DND-41 (cell line): ENCODE data around the gene ATAD3C.

ENCODE experiments used
- ATAC-seq: fragments of 200-7000 bp; cut with Tn5 transposase; 3 replicates; pipeline ENCODE4 v1.9.1; 2021; ENCODE audit warnings: low read depth; ENCODE audit not compliant: insufficient read depth
- DNase-seq: peaks from one replicate; pipeline ENCODE4 v3.0.0-alpha.2; 2020
- H2AFZ ChIP-seq: 2 replicates; pipeline ENCODE4 v1.6.0; 2012; ENCODE audit warnings: low read depth, low read length
- H3K27ac ChIP-seq: 2 replicates; pipeline ENCODE4 v1.5.1; 2012; ENCODE audit warnings: low read length, inconsistent platforms
- H3K27me3 ChIP-seq: fragments of 200-600 bp; sonication (generic); 2 replicates; pipeline ENCODE4 v1.6.0; 2012; ENCODE audit warnings: low read length, mild to moderate bottlenecking, inconsistent platforms; ENCODE audit not compliant: insufficient read depth, poor library complexity
- H3K36me3 ChIP-seq: 2 replicates; pipeline ENCODE4 v1.5.1; 2012; ENCODE audit warnings: low read length, inconsistent platforms; ENCODE audit not compliant: insufficient read depth
- H3K4me1 ChIP-seq: 2 replicates; pipeline ENCODE4 v1.5.1; 2012; ENCODE audit warnings: mild to moderate bottlenecking, low read length; ENCODE audit not compliant: insufficient read depth
- H3K4me2 ChIP-seq: 2 replicates; pipeline ENCODE4 v1.6.0; 2012; ENCODE audit warnings: mild to moderate bottlenecking, moderate library complexity, low read length, inconsistent platforms; ENCODE audit not compliant: insufficient read depth
- H3K4me3 ChIP-seq, 2 experiments: fragments of 200-600 bp in 1 of 2; shearing (Covaris generic) in 1 of 2; 2 replicates each; pipeline ENCODE4 v1.5.1; 2012 to 2016; ENCODE audit warnings: inconsistent platforms in 2 of 2, low read length in 2 of 2, mild to moderate bottlenecking in 2 of 2, low read depth in 1 of 2, moderate library complexity in 1 of 2
- H3K79me2 ChIP-seq: 2 replicates; pipeline ENCODE4 v1.6.0; 2012; ENCODE audit warnings: low read length, inconsistent platforms; ENCODE audit not compliant: insufficient read depth
- H3K9ac ChIP-seq: 2 replicates; pipeline ENCODE4 v1.6.0; 2012; ENCODE audit warnings: low read depth, mild to moderate bottlenecking, inconsistent platforms, low read length, moderate library complexity
- H3K9me3 ChIP-seq: 2 replicates; pipeline ENCODE4 v1.5.1; 2012; ENCODE audit warnings: low read length, moderate library complexity, mild to moderate bottlenecking, inconsistent platforms; ENCODE audit not compliant: insufficient read depth, severe bottlenecking
- H4K20me1 ChIP-seq: 2 replicates; pipeline ENCODE4 v1.6.0; 2012; ENCODE audit warnings: low read length; ENCODE audit not compliant: insufficient read depth
- EZH2 ChIP-seq: IDR thresholded peaks from 3 replicates; pipeline ENCODE4 v1.6.1; 2012; ENCODE audit warnings: borderline replicate concordance, low read depth, mild to moderate bottlenecking, moderate library complexity, low read length, inconsistent platforms; ENCODE audit not compliant: severe bottlenecking
- TF ChIP-seq, protein P1 (sequence below): IDR thresholded peaks from 2 replicates; pipeline ENCODE4 v1.5.1; 2012; ENCODE audit warnings: borderline replicate concordance, low read length, moderate library complexity, mild to moderate bottlenecking; ENCODE audit not compliant: poor library complexity, severe bottlenecking; ENCODE audit errors: extremely low read depth

Gene ATAD3C

DNA sequence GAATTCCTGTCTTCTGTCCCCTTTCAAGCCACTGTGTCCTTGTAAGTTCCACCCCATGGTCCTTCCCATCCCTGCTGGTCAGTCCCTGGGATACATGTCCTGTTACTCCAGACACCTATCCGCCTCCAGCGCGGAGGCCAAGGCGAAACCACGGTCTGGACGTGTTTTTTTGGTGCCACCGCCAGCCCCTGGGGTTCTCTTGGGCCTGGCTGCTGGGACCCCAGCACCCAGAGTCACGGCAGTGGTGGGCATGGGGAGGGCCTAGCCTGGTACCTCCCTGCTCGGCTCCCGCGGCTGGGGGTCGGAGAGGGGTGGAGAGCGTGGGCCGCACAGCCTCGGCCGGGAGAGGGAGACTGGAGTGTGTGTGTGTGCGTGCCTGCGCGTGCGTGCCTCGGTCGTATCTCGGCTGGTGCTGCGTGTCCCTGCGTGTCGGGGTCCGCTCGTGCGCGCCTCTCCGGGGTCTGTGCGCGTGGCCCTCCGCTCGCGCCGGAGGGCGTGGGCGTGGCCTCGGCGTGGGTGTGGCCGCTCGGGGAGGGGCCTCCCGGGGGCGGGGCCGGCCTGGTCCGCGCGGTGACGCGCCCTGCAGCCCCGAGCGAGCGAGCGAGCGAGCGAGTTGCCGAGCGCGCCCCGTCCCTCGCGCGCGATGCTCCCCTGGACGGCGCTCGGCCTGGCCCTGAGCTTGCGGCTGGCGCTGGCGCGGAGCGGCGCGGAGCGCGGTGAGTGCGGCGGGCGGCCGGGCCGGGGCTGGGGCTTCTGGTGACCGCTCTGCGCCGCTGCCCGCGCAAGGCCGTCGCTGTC lies 14.2 kb upstream of the ATAD3C start, which contains the start of gene VWA1:
Gene VWA1 (plus strand): TSS at position 585 of the 798 bp plus-strand sequence. CDS start 59 bp downstream, at position 644.
- Histone ChIP-seq H3K4me1 (no peaks in the 10 kb centered on the region), H3K9ac (no peak within 1 kb of the TSS), H2AFZ (no peak within 1 kb of the TSS), H3K4me2 (no peak within 1 kb of the TSS), H3K27me3 (no peaks in the 10 kb centered on the region), H3K9me3 (no peaks in the 10 kb centered on the region), H4K20me1 (no peaks in the 10 kb centered on the region), H3K27ac (no peak within 1 kb of the TSS), H3K79me2 (no peaks in the 10 kb centered on the region), H3K4me3 (no peak within 1 kb of the TSS), H3K36me3 (no peaks in the 10 kb centered on the region)
- no peak for ATAC-seq
- no peak for TF ChIP-seq EZH2
- TF ChIP-seq, protein P1, sequence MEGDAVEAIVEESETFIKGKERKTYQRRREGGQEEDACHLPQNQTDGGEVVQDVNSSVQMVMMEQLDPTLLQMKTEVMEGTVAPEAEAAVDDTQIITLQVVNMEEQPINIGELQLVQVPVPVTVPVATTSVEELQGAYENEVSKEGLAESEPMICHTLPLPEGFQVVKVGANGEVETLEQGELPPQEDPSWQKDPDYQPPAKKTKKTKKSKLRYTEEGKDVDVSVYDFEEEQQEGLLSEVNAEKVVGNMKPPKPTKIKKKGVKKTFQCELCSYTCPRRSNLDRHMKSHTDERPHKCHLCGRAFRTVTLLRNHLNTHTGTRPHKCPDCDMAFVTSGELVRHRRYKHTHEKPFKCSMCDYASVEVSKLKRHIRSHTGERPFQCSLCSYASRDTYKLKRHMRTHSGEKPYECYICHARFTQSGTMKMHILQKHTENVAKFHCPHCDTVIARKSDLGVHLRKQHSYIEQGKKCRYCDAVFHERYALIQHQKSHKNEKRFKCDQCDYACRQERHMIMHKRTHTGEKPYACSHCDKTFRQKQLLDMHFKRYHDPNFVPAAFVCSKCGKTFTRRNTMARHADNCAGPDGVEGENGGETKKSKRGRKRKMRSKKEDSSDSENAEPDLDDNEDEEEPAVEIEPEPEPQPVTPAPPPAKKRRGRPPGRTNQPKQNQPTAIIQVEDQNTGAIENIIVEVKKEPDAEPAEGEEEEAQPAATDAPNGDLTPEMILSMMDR: no peak
- DNase-seq: no peak

DNA sequence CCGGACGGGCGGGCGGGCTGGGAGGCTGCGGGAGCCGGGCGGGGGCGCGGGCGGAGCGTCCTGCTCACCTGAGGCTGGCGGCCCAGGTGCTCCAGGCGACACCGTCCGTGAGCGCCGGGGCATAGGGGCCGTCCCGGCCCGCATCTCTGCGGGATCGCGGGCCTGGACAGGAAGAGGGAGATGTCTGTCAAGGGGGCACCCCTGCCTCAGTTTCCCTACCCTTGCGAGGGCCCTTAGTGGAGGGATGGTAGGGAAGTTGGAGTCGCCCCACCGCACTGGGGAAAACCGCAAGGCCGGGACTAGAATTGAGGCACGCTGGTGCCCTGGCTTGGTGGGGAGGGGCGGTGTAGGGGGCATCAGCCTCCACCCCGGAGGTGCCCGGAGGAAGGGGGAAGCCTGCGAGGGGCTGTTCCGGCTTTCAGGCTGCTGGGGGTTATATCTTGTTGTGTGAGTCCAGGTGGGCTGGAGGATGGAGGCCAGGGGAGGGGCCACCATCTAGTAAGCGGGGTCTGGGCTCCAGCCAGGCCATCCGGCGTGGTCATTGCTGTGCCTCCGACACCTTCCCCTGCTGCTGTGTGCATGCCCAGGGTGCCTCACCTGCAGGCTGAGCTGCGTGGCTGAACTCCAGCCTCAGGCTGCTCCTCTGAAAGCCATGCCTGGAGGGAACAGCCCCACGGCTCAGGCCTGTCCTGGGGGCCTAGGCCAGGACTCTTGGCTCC lies 13.4 kb upstream of the ATAD3C start:
- no peaks in the 10 kb centered on the region for H3K79me2 ChIP-seq
- no peaks in the 10 kb centered on the region for H3K36me3 ChIP-seq
- ATAC-seq: no peak
- H3K4me1 ChIP-seq: no peaks in the 10 kb centered on the region
- H3K27me3 ChIP-seq: no peaks in the 10 kb centered on the region
- DNase-seq: no peak
- no peak for TF ChIP-seq EZH2
- TF ChIP-seq, protein P1: no peak
- H4K20me1 ChIP-seq: no peaks in the 10 kb centered on the region
- H3K9me3 ChIP-seq: no peaks in the 10 kb centered on the region
- H3K9ac ChIP-seq: no peak overlapping the region
- H3K27ac ChIP-seq: no peak overlapping the region
- no peak overlapping the region for H2AFZ ChIP-seq
- H3K4me3 ChIP-seq: no peak overlapping the region
- no peak overlapping the region for H3K4me2 ChIP-seq

DNA sequence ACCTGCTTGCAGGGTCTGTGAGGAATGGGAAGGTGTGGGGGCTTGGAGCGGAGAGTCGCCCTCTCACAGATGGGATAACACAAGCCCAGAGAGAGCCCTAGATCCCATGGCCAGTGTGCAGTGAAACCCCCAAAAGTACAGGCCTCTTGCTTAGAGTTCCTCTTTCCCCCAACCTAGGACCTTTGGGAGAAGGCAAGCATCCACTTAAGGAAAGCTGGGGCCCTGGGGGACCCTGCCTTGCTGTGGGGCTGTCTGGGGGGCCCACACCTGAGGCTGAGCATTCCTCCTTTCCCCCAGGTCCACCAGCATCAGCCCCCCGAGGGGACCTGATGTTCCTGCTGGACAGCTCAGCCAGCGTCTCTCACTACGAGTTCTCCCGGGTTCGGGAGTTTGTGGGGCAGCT lies 12.9 kb upstream of the ATAD3C start:
- no peak for DNase-seq
- Histone ChIP-seq H3K9ac (no peak overlapping the region), H3K27me3 (no peaks in the 10 kb centered on the region), H2AFZ (no peak overlapping the region), H3K79me2 (no peaks in the 10 kb centered on the region), H3K9me3 (no peaks in the 10 kb centered on the region), H3K36me3 (no peaks in the 10 kb centered on the region), H3K4me2 (no peak overlapping the region), H3K27ac (no peak overlapping the region), H3K4me1 (no peaks in the 10 kb centered on the region), H4K20me1 (no peaks in the 10 kb centered on the region), H3K4me3 (no peak overlapping the region)
- TF ChIP-seq EZH2: no peak
- TF ChIP-seq, protein P1: no peak
- no peak for ATAC-seq
